Measurements from ENCODE around the gene RYR3. TPM values are rescaled to one million over a fixed set of nuclear protein-coding genes. Genes with fewer than 3 reads are reported as not detected.

Gene RYR3
- total RNA-seq, 1 donor from 2014 or later = 2.2 TPM

- Mint-ChIP-seq H3K36me3 (no peaks in the 10 kb centered on the region), H3K27ac (no peak overlapping the region), H3K9me3 (no peaks in the 10 kb centered on the region), H3K27me3 (peaks cover 6% of the 10 kb centered on the region), H3K4me1 (ENCODE audit: unreplicated experiment) (peaks cover 4% of the 10 kb centered on the region), H3K4me3 (no peak overlapping the region)
- no peak for TF ChIP-seq CTCF (conservative IDR thresholded peaks at IDR 0.05)
- no peak for DNase-seq (ENCODE audit: extremely low spot score, unreplicated experiment)
These were observed 85.1 kb downstream of the RYR3 start for GRCh38 chr15:33395846-33396245.

- Mint-ChIP-seq H3K27ac (no peak overlapping the region), H3K36me3 (no peaks in the 10 kb centered on the region), H3K27me3 (peaks cover 6% of the 10 kb centered on the region), H3K4me3 (no peak overlapping the region), H3K4me1 (ENCODE audit: unreplicated experiment) (peaks cover 4% of the 10 kb centered on the region), H3K9me3 (no peaks in the 10 kb centered on the region)
- DNase-seq (ENCODE audit: extremely low spot score, unreplicated experiment) = no peak
- no peak for TF ChIP-seq CTCF (conservative IDR thresholded peaks at IDR 0.05)
These were observed 85.7 kb downstream of the RYR3 start for GRCh38 chr15:33396475-33396874.

GRCh38 chr15:33398555-33398954 lies 87.8 kb downstream of the RYR3 start:
- DNase-seq (ENCODE audit: extremely low spot score, unreplicated experiment) = no peak
- Mint-ChIP-seq H3K9me3 (no peaks in the 10 kb centered on the region), H3K27me3 (peaks cover 3% of the 10 kb centered on the region), H3K27ac (no peak overlapping the region), H3K4me1 (ENCODE audit: unreplicated experiment) (peaks cover 10% of the 10 kb centered on the region), H3K36me3 (no peaks in the 10 kb centered on the region), H3K4me3 (no peak overlapping the region)
- TF ChIP-seq CTCF (conservative IDR thresholded peaks at IDR 0.05) = no peak

- no peak overlapping the region for H3K27ac Mint-ChIP-seq
These were observed 90.2 kb downstream of the RYR3 start for GRCh38 chr15:33400941-33401340.

GRCh38 chr15:33402600-33402999 lies 91.8 kb downstream of the RYR3 start:
- no peak for DNase-seq (ENCODE audit: extremely low spot score, unreplicated experiment)
- H3K9me3 Mint-ChIP-seq = no peaks in the 10 kb centered on the region
- H3K36me3 Mint-ChIP-seq = no peaks in the 10 kb centered on the region
- H3K27me3 Mint-ChIP-seq = peaks cover 3% of the 10 kb centered on the region
- H3K4me1 Mint-ChIP-seq (ENCODE audit: unreplicated experiment) = peaks cover 10% of the 10 kb centered on the region
- H3K27ac Mint-ChIP-seq = no peak overlapping the region
- no peak overlapping the region for H3K4me3 Mint-ChIP-seq
- no peak for TF ChIP-seq CTCF (conservative IDR thresholded peaks at IDR 0.05)

More at GRCh38 chr15:33400941-33401340, 90.2 kb downstream of the RYR3 start:
- Mint-ChIP-seq H3K4me1 (ENCODE audit: unreplicated experiment) (peaks cover 10% of the 10 kb centered on the region), H3K4me3 (no peak overlapping the region), H3K27me3 (peaks cover 3% of the 10 kb centered on the region), H3K36me3 (no peaks in the 10 kb centered on the region), H3K9me3 (no peaks in the 10 kb centered on the region)
- TF ChIP-seq CTCF (conservative IDR thresholded peaks at IDR 0.05) = no peak
- DNase-seq (ENCODE audit: extremely low spot score, unreplicated experiment) = no peak

GRCh38 chr15:33405096-33405495 lies 94.3 kb downstream of the RYR3 start:
- H3K27me3 Mint-ChIP-seq = peaks cover 3% of the 10 kb centered on the region
- H3K27ac Mint-ChIP-seq = no peak overlapping the region
- peaks cover 6% of the 10 kb centered on the region for H3K4me1 Mint-ChIP-seq (ENCODE audit: unreplicated experiment)
- DNase-seq (ENCODE audit: extremely low spot score, unreplicated experiment) = no peak
- no peak for TF ChIP-seq CTCF (conservative IDR thresholded peaks at IDR 0.05)
- no peak overlapping the region for H3K4me3 Mint-ChIP-seq
- H3K9me3 Mint-ChIP-seq = no peaks in the 10 kb centered on the region
- no peaks in the 10 kb centered on the region for H3K36me3 Mint-ChIP-seq

All from type B pancreatic cell (in vitro differentiated cells).